Ecto neural progenitor cell (in vitro differentiated cells): ENCODE data around the gene KNDC1.
"Not testable (repeated sequence)": the region's sequence is repeated elsewhere in the genome, so short reads cannot be mapped to it uniquely, and the experiment has no call there.

Experiments
- DNase-seq: peaks from one replicate; pipeline ENCODE4 v3.0.0-alpha.2; 2018; ENCODE audit warnings: low spot score

The KNDC1 gene

DNA sequence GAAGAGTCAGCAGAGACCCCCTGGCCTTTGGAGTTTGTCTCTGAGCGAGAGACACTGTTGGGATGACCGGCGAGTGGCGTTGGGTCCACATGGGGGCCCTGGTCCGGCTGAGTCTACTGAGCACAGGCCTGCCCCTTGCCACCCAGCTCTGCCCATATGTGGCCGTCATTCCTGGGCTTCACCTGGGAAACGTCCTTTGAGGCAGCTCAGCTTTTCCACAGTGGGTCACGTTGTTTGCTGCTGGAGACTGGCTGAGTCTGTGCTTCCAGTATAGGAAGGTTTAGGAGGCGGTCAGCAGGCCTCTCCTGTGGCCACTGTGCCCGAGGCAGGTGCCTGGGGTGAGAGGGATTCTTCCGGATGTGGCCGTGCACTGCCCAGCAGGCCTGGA is 99.6 kb downstream of the KNDC1 start:
- no peak for DNase-seq

DNA sequence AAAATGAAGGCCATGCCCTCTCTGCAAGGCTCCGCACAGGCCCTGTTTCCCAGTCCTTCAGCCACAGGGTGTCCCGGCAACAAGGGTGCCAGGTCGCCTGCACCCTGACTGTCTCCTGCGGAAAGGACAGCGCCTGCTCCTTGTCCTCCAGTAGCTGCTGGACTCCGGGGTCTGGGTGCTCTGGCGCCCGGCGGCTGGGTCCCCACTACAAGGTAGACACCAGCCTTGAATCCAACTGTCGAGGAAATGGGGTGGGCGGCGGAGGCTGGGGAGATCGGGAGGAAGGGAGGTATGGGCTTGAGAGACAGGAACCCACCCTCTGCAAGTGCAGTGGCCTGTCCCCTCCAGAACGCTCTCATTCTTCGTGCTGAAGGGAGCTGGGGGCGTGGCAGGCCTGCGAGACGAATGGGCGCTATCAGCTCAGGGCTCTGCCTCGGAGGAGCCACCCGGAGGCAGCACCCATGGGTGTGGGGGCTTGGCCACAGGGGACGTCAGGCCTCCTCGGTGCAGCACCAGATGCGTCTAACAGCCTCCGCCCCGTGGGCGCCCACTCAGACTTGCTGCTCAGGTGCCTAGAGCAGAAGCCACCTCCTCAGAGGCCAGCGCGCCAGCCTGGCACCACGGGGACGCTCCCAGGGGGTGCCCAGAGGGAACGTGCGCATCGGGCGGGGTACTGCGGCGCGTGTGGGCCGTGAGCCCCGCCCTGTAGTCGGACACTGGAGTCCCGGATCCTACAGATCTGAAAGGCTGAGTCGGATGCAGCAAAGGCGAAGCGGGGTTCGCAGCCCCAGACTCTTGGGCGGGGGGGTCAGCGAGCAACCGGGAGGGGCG is 101.1 kb downstream of the KNDC1 start:
- no peak for DNase-seq

DNA sequence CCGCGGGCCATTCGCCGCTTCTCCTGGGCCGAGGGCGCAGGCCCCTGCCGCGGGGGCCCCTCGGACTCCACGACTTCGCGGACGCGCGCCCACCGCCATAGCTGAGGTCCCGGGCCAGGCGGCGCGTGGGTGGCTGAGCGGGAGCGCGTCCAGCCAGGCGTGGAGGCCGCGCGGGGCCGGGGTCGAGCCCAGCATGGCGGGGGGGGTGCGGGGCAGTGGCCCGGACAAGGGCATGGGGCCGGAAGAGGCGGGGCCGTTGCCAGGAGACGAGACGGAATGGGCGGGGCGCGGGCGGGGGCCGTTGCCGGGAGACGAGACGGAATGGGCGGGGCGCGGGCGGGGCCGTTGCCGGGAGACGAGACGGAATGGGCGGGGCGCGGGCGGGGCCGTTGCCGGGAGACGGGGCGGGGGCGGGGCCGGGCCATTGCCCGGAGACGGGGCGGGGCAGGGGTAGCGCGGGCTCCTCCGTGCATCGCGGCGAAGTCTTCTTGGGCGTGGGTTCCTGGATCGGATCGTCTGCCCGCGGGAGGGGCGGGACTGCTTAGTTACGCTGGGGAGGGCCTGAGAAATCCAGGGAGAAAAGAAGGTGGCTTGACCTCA is 101.8 kb downstream of the KNDC1 start:
- peak; percentile 89 for DNase-seq

DNA sequence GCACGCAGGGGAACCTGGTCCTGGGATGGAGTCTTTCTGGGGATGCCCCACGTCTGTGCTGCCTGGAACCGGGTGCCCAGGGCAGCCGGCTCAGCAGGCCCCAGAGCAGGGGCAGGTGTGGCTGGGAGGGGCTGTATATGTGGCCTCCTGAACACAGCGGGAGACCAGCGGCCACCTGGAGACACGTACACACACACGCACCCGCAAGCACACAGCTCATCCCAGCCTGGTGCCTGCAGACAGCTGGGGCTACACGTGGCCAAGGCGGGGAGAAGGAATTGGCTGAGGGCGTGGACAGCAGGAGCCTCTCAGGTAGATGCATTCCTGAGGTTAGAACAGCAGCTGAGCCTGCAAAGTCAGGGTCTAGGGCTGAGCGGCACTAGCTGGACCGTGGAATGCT is 102.7 kb downstream of the KNDC1 start:
- DNase-seq = no peak

DNA sequence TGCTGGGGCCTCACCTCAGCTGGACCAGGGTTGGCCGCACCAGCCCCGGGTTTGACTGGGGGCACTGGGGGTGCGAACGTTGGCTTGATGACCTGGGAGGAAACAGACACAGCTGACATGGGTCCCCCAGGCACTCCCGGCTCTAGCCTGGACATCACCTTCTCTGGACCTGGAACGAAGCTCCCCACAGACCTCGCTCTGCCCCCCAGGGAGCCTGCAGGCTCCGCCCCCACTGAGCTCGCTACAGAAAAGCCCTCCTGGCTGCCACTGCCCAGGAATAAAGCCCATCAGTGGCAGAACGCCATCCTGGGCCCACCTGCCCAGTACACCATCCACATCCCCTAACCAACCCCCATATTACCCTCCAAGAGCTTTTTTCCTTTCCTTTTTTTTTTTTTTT is 103.7 kb downstream of the KNDC1 start:
- DNase-seq = no peak

DNA sequence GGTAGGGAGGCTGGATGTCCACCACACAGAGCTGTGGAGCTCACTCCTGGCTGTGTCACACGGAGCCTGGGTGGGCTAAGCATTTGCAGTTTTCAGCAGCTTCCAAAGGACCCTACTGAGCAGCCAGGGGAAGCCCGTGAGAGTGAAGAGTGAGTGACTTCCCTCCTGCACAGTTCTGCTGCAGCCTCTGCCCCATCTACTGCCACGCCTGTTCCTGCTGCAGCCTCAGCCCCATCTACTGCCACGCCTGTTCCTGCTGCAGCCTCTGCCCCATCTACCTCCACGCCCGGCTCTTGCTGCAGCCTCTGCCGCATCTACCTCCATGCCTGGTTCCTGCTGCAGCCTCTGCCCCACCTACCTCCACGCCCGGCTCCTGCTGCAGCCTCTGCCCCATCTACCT is 104.4 kb downstream of the KNDC1 start:
- no peak for DNase-seq

DNA sequence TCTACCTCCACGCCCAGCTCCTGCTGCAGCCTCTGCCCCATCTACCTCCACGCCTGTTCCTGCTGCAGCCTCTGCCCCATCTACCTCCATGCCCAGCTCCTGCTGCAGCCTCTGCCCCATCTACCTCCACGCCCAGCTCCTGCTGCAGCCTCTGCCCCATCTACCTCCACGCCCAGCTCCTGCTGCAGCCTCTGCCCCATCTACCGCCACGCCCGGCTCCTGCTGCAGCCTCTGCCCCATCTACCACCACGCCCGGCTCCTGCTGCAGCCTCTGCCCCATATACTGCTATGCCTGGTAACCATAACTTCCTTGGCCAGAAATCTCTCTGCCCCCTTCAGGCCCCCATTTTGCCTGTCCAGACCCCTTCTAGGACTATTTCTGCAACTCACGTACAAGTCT is 105.0 kb downstream of the KNDC1 start:
- not testable (repeated sequence) for DNase-seq

DNA sequence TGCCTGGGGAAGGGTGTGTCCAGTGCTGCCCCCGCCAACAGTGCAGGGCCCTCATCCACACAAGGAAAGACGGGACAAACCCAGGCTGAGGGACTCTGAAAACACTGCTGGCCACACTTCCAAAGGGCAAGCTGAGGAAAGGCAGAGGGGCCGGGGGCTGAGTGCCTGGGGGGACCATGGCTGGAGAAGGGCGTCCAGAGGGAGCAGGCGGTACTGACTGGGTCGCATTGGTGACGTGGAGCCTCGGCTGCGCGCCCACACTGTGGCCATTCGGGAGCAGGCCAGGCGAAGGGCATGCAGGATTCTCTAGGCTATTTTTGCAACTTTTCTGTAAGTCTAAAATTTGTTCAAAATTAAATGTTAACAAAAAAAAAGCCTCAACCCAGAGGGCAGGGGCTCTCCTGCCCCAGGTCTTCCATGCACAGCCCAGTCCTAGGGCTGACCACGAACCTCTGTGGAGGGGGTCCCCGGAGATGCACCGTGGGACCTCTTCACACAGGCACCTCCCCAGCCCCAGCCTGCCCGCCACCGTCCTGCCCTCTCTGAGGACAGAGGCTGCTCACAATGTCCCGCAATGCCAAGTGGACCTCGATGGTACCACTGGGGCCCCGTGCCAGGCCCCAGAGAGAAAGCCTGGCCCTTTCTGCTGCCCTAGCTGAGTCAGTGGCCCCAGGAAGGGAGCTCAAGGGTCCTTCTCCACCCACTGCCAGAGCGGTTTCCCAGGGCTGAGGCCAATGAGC is 106.2 kb downstream of the KNDC1 start:
- no peak for DNase-seq

DNA sequence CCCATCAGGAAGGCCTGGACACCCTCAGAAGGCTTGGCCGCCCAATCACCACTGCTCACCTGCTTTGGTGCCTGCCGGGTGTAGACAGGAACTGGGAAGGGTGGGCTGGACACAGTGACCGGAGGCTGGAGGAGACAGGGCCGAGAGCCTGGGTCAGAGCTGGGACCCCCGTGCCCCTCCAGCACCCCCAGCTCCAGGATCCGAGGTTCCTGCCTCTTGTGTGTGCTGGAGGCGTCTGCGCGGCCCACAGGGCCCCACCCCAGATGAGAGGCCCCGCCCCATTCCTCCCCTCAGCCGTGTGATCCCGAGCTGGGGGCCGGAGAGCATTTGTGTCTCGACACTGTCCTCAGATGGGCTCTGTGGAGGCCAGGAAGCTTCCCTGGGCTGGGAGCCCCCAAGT is 107.3 kb downstream of the KNDC1 start:
- no peak for DNase-seq

DNA sequence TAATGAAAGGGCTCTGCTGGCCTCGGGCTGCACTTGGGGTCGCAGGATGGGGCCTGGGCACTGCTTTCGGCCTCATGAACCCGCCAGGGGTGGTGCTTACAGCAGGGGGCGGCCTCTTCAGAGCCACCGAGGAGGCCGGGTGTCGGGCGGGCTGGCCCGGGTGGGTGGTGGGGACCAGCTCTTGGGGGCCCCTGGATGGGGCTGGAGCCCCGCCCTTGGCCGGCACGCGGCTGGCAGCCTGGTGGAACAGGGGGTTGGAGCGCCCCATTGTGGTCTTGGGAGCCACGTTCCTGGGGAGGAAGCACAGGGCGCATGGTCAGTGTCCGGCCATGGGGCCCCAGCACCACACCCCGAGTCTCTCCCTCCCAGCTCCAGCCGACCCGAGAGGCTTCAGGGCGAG is 107.8 kb downstream of the KNDC1 start:
- no peak for DNase-seq

DNA sequence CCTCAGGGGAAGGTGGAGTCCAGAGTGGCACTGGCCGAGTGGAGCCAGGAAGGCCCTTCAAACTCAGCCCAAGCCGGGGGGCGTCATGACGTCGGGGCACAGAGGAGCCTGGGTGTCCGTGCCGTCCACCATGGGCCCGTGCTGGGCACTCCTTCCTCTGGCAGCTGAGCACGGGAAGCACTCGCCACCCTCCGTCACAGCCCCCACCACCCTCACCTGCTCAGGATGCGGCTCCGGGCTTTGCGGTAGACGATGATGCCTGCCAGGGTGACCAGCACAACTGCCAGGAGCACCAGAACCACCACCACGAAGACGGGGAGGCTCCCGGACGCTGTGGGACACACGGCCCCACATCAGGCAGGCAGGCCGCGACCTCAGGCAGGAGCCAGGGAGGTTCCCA is 108.5 kb downstream of the KNDC1 start:
- no peak for DNase-seq

DNA sequence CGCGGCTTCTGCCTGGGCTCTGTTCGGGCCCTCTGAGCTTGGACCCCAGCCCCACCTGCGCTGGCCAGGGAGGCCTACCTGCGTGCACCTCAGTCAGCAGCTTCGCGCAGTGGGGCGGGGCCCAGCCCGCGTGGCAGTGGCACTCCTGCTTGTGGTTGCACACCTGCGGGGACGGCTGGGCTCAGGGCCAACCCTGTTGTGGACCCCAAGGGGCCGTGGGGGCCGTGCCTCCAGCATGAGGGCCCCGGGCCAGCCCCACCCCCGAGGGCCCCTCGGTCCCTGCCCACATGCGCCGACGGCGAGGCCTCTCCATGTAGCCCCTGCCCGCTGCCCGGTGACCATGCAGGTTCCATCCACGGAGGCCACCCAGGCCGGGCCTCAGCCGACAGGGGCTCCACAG is 109.3 kb downstream of the KNDC1 start:
- DNase-seq = no peak

DNA sequence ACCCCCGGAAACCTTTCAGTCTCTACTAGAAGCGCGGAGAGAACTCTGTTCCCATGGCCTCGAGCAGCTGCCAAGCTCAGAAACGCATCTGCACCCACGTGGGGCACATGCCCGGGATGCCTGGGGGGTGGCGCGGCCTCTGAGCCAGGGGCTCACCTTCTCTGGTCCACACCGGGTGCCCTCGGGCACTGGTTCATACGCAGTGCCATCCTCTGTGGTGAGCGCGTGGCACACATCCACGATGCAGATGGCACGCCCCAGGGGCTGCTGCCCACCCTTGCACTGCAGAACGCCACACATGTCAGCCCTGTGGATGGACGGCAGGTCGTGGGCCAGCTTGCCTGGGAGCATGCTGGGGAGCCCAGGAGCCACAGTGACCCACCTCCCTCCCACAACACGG is 110.2 kb downstream of the KNDC1 start:
- no peak for DNase-seq

DNA sequence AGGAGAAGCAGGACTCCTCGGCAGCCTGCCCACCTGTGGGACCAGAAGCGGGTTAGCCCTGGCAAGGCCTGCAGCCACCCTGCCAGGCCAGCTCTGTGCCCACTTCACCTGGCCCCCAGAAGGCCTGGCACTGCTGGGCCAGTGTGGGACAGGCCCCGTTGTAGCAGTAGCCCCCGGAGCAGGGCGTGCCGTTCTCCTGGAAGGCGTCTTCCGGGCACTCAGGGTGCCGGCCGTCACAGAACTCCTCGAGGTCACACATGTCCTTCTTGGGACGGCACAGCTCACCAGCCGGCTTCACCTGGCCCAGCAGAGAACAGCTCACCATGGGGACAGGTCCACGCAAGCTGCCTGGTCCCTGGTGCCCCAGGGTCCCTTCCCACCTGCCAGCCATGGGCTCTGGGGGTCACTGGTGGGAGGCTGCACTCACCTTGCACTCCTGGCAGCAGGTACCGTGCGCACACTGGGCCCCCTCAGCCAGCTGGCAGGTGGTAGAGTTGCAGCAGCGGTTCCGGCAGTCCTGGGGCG is 110.8 kb downstream of the KNDC1 start:
- DNase-seq = no peak

DNA sequence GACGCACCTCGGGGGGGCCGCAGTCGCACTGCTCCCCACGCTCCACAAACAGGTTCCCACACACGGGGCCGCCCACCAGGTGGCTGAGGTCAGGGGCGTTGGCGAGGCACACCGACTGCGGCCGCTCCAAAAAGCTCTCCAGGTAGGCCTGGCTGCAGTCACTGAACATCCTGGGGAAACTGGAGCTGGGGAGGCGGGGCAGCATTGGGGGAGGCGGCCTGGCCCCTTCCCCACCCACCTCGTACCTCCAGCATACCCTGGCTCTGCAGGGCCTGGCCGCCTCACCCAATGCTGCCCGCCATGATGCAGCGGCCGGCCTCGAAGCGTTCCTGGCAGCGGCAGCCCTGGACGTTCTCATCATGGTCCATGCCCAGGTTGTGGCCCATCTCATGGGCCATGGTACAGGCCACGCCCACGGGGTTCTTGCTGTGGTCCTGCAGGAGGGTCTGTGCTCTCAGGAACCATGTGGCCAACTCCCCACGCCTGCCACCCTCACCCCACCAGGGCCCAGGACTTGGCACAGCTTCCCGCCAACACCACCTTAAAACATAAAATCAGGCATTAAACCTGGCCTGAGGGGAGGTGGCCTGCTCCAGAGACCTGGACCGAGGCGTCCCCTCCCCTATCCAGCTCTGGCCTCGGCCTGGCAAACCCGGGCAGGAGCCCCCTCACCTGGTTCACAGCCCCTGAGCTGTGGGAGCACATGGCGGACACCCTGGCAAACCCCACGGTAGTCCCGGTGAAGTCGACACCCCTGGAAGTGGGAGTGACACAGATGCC is 111.7 kb downstream of the KNDC1 start:
- DNase-seq = no peak

DNA sequence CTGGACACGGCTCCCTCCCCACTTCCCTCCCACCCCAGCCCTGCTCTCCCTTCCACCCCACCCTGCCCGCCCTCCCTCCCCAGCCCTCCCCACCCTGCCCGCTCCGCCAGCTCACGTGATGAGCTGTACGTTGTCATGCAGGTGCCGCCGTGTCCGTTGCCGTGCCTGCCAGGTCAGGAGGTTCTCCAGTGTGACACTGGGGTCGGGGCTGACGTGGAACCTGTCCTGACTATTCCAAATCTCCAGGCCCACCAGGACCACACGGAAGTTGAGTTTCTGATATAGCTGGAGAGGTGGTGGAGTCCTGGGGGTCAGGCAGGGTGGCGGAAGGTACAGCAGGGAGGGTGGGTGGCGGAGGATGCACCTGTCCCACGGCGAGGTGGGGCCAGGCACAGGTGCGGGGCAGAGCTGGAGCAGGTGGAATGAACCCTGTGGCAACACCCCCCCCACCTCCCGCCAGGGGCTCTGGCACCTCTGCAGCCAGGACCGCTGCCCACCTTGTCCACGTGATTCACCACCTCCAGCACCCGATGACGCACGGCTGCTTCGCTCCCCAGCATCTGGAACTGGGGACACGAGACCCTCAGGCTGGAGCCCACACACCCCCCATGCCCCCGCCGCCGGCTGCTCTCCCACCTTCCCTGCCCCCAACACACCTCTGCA is 112.4 kb downstream of the KNDC1 start:
- no peak for DNase-seq

DNA sequence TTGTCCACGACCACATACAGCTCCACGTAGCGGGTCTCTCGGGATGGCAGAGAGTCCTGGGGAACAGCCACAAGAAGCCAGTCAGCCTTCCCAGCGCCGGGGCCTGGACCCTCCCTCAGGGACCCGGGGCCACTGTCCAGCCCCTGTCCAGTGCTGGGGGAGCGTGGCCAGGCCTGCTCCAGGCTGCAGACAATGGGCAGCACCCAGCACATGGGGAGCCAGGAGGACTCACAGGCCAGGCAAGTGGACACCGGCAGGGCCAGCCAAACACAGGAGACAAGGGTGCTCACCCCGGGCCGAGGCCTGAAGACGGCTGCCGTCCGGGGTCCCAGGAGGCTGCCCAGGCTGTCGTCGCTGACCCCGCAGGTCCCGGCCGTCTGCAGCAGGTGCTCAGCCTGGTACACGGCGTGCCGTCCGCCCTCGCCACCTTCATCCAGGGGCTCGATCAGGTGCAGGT is 113.0 kb downstream of the KNDC1 start:
- DNase-seq = no peak

DNA sequence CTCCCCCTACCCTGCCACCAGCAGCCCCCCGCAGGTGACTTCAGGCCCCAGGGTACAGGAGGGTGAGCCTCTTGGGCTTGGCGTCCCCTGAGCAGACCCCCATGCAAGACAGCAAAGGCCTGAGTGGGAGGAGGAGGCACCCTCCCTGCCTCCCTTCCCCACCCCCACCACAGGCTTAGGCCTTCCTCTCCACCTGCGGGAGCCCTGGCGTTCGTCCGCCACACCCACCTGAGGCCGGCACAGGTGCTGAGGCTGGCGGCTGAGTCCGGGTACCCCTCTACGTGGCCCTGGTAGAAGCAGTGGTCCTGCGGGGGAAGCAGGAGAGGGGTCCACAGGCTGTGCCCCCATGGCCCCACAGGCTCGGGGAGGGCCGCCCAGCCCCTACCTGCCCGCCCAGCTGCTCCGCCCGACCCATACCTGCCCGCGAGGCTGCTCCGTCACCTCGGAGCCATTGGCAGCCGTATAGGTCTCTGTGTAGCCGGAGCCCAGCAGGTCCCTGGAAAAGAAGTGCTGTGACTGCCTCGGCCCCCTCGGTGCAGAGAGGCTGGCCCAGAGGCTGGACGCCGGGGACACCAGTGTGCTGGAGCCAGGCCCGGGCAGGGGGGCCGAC is 113.6 kb downstream of the KNDC1 start:
- DNase-seq = no peak

DNA sequence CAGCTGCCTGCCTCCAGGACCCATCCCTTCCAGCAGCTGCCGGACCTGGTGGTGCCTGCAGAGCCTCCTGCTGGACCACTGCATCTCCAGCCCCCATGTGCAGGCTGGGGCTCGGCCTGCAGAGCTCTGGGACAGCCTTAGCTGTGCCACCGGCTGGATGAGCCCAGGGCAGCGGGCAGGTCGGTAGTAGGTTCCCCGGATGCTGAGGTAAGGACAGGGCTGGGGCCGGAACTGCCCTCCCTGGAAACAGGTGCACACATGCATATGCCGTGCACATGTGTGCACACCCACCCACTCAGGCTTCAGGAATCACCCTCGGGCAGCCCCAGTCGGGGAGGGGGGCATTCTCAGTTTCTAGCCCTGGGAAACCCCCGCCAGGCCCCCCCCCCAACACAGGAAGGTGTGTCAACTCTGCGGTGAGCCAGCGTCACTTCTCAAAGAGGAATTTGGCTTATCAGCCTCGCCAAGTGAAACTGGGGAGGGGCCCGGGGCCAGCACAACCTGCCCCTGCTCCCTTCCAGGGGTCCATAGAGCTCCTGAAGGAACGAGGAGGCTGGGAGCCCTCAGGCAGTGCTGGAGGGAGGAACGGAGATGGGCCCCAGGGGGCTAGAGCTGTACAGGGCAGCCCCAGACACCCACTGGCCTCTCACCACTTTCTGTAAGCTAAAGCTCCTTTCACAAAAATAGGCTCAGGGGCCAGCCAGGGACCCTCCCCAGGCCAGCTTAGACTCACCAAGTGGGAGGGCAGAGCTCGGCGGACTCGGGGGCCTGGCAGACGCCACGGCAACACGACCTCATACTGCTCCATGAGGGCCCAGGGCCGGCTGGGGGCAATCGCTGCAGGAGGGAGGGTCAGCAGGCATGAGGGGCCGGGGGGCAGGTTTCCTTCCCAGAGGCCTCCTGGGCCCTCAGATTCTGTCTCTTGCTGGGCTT is 115.0 kb downstream of the KNDC1 start:
- no peak for DNase-seq

DNA sequence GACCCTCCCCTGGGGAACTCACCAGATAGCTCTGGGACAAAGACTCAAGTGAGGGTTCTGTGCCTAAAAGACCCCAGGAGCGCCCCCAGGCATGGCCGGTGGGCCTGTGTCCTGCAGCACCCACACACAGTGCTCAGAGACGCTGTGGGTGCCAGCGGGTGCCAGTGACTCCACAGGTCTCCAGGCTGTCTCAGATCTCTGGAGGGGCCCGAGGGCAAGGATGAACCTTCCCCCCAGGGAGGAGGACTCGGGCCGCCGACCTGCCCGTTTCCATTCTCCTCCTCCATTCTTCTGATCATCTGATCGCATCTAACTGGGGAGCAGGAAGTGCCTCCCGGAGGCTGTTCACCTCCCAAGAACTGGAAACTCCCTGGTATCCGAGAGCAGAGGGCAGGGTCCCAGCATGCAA is 115.7 kb downstream of the KNDC1 start:
- DNase-seq = no peak
